Stimulated activated CD4-positive, alpha-beta T cell treated with anti-CD3 and anti-CD28 coated beads, Interleukin-2, amount 100 ng/mL, for 48 hours (primary cell): ENCODE data around the gene F13A1.
A peak's percentile ranks its signal among the peaks of the same experiment; 100 is the strongest.
"Not testable (repeated sequence)": the region's sequence is repeated elsewhere in the genome, so short reads cannot be mapped to it uniquely, and the experiment has no call there.

ENCODE experiments used
- DNase-seq, 2 donors: peaks; one replicate each; pipeline ENCODE4 v3.0.0-alpha.2; 2020

Gene F13A1

DNA sequence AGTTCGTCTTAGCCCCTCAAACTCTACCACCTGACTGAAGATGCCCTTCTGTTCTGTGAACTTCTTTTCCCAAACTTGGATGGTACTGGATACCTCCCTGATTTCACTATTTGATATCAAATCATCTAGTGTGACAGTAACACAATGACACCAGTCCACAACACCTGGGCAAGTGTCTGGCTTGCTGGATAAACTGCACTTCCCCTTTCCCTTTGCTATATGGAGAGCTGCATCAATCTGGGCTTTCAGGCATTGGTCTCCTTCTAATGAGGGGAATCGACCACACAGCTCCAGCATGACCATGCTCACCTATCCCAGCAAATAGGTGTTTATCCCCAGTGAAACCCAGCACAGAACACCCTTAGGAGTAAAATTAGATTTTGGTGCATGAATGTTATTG, 3.1 kb downstream of the F13A1 start:
- no peak for DNase-seq

DNA sequence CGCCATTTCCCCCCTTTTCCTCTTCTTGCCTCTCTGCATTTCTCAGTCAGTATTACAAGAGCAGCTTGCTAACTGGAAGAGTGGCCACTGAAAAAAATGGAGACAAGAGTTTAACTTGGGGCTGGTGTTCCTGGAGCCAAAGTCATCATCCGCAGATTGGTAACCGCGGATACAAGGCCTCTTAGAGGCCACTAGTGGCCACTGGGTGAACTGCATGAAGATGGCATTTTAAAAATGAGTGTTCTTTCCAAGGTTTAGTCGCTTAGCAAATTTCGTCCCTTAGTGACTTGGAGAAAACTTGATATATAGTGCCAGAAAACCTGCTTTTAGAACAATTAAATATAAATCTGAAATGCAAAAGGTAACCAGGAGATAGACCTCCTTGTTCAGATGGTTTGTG, 4.8 kb downstream of the F13A1 start:
- DNase-seq = peak; percentile 32 to 41

DNA sequence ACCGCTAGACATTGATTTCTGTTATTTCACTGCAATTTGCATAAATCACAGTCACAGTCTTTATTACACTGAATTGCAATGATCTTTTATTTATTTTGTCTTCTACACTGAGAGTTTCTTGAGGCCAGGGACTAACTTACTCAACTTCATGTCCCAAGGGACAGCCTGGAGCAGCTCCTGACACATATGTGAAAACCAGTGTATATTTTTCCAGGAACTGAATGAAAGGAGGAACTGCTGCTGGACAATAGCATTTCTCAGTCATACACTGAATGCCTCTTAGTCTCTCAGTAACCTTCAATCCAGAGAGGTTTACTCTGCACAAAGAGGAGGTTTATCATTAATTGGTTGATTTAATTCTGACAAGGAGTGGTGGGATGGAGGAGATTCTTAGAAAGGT, 5.9 kb downstream of the F13A1 start:
- no peak for DNase-seq

DNA sequence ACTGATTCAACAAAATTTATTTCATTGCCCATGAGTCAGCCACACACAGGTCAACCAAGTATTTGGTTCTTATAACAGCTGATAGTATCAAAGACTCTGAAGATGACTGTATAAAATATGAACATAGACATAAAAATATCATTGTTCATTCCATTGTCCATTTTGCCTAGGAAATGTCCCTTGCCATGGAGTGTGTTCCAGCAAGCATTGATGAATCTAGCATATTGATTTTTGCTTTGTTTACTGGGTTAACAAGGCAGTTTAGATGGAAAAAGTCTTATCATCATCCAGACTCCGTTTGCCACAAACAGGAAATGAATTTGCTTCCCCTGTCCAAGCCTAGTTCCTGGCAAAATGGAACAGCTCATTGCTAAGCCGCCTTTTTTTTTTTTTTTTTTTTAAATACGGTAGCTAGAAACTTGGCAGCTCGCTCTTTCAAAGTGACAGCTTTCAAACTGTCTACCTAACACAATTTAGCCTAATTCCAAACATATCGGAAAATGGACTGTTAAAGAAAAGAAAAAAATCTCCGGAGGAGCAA, 7.5 kb downstream of the F13A1 start:
- DNase-seq = no peak

DNA sequence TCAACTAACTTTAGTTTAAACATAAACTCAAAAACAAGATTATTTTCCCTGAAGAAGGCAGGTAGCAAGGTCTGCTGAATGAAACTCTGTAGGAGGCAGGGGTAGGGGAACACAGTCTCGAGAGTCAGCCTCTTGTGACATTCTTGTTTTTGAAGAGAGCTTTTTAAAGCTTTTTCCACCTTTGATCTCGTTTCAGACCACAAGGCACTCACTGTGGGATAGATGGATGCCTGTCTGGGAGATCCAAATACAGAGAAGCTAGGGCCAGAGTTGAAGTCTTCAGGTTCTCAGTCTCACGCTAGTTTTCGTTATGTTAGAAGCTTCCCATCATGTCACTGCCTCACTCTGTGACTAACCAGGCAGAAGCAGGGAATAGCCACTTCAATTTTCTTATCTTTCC, 14.9 kb downstream of the F13A1 start:
- no peak for DNase-seq

DNA sequence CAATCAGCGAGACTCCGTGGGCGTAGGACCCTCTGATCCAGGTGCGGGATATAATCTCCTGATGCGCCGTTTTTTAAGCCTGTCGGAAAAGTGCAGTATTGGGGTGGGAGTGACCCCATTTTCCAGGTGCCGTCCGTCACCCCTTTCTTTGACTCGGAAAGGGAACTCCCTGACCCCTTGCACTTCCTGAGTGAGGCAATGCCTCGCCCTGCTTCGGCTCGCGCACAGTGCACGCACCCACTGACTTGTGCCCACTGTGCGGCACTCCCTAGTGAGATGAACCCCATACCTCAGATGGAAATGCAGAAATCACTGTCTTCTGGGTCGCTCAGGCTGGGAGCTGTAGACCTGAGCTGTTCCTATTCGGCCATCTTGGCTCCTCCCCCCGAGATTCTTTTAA, 20.1 kb downstream of the F13A1 start:
- not testable (repeated sequence) for DNase-seq

DNA sequence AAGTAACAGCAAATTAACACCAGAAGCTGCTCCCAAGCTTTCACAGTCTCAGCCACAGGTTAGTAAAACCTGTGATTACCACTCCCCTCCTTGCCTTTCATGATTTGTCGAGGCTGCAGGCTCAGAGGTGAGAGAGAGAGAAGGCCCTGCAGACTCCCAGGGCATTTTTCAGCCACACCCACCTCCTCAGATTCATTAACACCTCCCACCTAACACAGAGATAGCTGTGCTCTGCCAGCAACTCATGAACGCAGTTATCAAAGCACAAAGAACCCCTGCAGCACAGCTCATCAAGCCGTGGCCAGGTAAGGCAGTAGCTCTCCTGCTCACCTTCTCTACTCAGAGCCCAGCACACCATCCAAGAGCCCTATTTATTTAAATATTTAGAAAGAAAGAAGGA, 27.1 kb downstream of the F13A1 start:
- no peak for DNase-seq

DNA sequence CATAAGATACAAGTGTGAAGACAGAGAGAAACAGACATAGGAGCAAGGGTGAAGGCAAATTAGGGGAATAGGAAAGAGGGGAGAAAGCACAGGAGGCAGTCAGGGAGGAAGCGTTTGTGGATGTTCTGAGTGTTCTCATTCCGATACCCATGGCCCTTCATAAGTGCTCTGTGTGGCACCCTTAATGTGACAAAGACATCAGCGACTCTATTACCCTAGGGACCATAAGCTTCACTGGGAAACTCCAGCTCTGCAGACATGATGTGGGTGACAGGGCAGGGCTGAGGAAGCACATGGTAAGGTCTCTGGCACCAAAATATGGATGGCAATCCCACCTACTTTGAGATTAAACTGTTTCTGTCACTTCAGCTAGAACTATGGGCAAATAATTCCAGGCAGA, 33.0 kb downstream of the F13A1 start:
- no peak for DNase-seq

DNA sequence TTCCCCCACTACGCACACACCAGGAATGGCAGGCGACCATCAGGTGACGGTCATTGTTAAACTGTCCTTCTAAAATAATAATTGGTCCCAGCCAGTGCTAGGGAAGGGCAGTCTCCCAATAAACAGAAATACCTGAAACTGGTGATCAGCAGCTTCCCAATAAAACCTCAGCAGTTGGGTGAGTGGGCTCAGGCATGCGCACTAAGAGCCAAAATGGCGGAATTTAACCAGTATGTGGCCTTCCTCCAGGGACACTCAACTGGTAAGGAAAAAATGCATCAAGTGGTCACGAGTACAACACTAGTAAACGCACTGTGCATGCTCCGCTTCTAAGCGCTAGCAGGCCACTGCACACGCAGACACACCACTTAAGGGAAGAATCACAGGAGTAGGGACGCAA, 34.8 kb downstream of the F13A1 start:
- DNase-seq = no peak

DNA sequence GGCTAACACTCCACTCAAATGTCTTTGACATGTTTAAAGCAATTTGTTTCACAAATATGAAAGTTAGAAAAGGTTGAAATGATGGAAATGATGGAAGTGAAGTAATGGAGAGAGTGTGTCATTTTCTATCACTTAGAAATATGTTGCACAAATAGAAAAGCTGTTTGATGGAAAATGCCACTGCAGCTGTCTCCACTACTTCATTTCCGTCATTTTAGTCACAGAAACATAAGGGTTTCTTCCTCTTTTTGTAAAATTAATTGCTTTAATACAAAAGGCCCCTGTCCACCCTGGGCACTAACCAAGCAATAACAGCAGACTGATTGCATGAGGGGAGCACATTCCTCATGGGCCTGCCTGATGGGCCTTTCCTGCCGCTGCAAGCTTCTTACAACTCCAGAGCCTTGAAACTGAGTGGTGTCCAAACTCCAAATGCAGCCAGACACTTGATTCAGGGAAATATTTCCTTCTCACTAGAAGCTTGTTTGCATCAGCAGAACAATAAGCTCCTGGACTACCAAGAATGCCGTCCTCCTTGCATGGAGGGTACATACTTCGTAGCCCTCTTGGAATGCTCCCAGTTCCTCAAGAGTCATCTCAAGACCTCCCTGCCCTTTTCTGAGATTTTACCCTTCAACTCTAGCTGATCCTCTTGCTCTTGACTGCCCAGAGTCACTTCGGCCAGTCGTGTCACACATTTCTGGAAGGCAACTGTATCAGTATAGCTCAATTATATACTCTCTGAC, 36.1 kb downstream of the F13A1 start:
- DNase-seq = no peak

DNA sequence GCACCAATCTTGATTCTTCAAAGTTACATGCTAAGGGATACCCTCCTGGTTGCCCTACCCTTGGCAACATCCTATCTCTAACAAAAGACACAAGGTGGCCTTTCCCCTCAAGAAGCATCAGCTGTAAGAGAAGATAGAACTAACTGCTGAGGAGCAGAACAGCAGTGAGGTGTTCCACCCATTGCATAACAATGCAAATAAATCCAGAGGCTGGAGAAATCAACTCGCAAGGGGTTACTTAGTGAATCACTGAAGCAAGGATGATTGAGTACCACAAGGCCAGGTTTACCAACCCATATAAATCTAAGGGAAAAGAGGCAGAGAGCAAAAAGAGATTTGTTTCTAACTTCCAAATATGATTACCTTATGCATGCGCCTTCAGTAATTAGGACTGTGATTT, 36.7 kb downstream of the F13A1 start:
- DNase-seq = no peak

DNA sequence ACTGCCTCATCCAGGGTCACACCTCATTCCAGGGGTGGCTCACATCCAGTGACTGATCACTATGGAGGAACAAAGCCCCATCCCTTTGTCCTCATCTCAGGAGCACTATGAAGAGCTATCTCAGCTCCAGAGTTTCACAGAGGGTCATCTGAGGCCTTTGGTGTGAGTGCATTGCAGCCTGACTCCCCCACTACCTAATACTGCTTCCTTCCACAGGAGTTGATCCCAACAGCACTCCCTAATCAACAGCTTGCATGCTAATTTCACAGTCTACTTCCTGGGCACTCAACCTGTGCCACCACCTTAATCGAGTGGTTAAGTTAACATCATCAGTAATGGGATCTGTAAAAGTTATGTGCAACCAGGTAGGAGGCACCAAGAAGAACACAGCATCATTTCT, 37.7 kb downstream of the F13A1 start:
- no peak for DNase-seq

DNA sequence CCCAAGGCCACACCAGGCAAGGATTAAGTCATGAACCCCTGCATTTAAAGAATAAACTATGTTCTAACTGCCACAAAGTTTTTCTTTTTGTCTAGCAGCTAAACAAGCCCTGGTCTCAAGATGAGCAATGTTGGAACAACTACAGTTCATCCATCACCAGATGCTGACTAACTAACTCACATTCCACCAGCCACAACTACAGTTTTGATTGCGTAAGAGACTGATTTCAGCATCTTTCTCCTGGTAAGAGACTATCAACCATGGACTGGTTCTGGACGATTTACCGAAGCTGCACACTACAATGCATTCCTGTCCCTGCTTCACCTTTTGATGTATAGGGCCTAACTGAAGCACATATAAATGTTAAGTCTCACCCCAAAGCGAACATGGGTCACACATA, 43.0 kb downstream of the F13A1 start:
- DNase-seq = no peak

DNA sequence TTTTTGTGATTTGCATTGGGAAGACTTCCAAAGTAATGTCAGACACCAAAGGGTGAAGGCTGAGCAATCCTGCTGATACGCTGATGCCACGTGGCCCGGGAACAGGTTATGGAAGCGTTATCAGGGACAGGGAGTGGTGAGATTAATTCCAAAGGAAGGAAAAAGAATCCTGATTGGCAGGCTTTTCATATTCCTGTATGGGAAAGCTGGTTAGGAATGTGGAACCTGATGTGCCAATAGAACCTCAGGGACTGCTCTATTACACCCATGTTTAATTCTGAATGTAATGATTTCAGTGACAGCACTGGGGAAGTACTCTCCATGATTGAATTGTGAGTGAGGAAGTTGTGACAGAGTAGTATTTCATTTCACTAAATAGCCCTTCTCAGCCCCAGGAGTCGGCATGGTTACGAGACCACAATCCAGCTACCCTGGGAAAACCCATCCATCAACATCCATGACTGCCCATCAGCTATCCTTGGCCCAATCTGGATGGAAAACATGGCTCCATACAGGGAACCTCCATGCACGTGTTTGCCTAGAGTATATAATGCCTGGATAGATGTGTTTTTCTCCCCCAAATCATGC, 49.4 kb downstream of the F13A1 start:
- DNase-seq = no peak

DNA sequence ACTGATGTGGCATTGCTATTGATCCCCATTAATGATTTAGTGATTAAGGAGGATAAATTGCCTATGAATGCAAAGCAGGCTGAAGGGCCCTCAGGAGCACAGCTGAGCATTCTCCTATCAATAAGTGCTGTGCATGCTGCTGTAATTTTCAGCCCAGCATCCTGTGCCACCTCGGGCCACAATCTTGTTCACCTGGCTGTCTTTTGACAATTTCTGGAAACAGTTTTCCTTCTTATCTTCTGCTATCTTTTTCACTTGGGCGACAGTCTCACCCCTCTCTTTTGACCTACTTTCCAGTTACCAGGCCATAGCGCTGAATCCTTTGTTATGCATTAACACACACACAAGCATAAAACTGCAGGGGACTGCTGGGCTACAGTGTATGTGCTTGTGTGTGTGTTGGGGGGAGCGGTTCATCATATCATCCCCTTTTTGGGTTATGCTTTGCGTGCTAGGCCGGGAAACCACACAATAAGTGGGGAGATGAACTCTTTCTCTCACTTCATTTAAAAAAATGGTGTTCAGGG, 60.2 kb downstream of the F13A1 start:
- DNase-seq = no peak

DNA sequence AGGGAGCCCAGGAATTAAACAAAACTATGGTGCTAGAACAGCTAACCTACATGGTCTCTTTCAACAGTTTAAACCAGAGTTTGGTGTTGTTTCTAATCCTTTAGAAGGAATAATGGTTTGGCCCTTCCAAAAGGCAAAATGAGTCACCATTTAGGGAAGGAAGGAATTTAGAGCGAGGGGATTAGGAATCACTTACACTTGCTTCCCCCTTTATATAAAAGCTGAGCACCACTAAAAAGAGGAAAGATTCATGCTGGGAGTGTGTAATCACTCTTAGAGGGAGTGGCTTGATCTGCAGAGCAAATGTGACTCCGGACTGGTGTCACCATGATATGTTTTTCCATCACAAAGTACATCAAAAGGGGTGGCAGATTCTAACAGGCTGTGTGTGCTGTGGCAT, 63.6 kb downstream of the F13A1 start:
- DNase-seq = no peak

DNA sequence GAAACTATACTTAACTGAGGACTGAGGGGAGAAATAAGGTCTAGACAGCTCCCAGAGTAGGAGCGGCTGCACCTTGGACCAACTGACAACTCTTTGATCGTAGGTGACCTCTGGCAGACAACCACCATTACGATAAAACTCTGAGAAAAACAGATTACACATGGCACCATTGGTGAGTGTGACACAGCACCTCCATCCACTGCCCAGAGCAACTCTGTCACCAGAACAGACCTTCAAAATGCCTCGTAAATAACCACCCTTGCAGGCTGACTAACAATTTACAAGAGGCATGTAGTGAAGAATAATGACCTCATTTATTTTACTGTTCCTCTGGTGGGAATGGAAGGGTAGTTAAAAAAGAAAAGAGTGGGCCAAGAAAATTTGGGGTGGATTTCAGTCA, 64.2 kb downstream of the F13A1 start:
- no peak for DNase-seq

DNA sequence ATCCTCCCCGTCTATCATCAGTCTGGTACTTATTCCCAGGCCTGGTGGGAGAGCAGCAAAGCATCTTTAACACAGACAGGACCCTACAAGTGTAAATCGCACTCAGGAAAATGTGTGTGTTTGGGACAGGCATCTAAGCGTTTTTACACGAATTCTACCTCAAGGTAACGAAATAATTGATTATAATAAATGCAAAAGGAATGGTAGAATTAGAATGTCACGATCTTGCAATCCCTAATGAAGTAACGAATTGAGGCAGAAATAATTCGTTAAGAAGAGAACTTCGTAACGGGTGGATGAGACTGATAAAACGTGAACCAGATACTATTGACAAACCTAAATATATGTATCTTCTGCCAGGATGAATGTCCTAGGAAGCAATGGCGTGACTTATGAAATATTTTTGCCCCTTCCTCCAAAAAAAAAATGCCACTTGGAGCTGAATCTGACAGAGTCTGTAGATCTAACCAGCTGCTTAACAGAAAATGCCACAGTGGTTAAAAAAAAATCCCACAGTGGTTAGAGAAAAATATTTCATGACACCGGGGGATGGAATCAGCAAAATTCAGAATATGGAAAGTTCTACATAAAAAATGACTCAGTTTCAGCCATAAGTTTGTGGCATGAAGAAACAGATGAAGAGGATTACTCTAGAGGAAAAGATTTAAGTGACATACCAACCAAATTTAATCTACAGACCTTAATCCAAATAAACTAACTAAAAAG, 68.7 kb downstream of the F13A1 start:
- DNase-seq = no peak

DNA sequence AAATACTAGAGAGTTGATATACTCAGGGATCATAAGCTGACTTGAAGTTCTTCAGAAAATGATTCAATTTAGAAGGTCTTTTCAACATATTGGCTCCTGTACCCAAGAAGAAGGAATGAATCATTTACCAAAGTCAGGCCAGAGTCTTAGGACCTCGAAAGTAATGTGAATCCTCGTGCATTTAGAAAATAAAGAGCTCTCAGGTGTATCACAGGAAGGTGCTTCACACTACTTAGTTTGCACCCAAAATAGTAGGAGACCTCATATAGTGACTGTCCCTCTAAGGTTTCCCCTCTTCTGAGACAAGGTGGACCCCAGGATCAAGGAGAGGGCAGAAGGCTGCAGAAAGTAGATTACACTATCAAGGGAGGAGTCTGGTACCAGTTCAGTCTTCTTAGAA, 71.8 kb downstream of the F13A1 start:
- no peak for DNase-seq

DNA sequence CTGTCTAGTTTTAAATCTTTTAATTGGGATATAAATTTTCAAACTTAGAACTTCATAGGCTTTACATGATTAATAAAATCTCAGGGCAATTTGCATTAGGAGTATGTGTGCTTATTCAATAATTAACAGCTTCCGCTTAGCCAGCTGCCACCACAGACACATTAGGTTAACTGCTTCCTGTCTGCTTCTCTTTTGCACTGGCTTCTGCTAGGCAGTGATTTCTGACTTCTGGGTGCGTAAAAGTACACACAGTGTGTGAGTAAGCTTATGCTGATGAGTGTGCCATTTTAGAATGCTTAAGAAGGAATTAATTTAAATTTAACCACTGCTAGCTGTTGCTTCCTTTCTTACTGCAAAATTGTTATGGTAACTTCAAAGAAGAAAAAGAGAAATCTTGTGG, 73.9 kb downstream of the F13A1 start:
- no peak for DNase-seq

DNA sequence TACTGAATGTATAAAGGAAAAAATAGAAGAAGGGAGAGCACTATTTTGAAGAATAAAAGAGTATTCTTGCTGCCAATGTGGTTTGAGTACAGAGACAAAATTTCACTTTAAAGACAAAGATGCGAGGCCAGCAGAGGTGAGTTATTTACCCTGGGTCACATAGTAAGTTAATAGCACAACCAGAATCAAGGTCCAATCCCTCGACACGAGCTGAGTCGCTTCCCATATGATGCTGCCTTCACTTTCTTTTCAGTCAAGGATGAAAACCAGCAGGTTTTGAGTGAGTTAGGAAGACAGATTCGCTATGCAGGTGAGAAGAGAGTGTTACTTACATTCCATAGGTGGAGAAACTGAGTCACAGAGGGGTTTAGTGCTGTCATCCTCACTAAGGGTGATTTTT, 75.8 kb downstream of the F13A1 start:
- DNase-seq = no peak

DNA sequence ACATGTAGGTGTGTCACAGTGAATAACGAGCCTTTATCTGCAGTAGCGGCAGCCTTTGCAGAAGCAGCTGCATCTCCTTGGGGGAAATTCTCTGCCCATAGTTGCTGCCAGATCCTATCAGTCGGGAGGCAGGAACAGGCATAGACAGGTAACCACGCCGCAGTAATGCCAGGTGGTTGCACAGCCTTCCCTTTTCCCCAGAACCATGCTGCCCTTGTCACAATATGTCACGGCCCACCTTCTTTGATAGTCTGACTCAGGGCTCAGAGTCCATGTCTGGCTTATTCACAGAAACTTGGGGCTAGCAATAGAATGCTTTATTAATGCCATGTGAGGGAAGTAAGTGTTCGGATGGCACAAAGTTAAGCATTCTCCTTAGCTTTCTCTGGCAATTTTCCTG, 76.6 kb downstream of the F13A1 start:
- no peak for DNase-seq

DNA sequence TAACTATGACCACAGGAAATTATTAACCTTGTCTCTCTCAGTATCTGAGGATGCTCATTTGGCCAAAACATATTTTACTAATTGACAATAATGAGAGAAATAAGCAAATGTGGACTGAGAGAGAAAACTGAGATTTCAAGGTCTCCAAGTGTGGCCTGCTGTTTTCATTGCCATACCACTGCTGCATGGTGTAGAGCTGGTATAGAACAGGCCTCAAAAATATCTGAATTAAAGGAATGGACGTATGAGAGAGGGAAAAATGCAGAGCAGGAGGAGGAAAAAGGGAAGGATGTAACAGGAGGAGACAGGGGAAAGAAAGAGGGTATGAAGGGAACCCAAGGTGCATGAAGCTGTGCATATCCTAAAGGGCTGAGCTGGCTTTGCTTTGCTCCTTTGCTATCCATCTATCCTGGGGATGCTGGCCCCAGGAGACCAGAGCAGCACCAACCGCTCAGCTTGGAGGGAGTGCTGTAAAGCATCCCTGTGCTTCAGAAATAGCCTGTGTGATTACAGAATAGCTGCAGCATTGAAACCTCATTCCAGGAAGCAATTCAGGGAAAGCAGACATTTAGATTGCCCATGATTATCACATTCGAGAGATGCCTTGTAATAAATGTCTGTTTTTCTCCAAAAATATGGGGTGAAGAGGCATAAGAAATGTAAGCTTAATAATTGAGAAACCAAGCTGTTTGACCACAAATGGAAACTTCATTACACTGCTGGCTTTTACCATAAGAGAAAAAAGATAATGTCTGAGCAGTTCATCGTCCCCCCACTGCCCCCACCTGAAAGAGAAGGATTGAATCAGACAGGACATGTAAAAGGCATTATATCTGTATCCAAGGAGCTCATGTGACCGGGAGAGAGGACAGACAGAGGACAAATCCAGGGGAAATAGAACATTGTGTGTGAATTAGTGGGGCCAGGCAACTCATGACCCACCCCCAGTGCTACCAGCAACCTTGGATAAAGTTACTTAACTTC, 80.6 kb downstream of the F13A1 start:
- DNase-seq = no peak
